LHCN-M2 (cell line): ENCODE data around the gene PEX26. TPM values are rescaled to one million over a fixed set of nuclear protein-coding genes. Genes with fewer than 3 reads are reported as not detected.
"Not testable (repeated sequence)": the region's sequence is repeated elsewhere in the genome, so short reads cannot be mapped to it uniquely, and the experiment has no call there.

Experiments
- DNase-seq: peaks from one replicate; pipeline ENCODE4 v3.0.0-alpha.2; 2012; ENCODE audit warnings: low read depth
- polyA plus RNA-seq: library from polyadenylated mRNA; unstranded; fragments of >200 nt; gene quantifications from one replicate; pipeline ENCODE4 v1.2.1, GENCODE V29; 2012; ENCODE audit warnings: missing spikeins
- total RNA-seq: library from RNA; depleted of rRNA; stranded (reverse); fragments of >200 nt; gene quantifications from 2 replicates; pipeline ENCODE4 v1.2.3, GENCODE V29; 2014; rRNA removed

The PEX26 gene
- 32.7 and 39.8 TPM in 2 replicates for total RNA-seq
- 32.3 TPM for polyA plus RNA-seq

DNA sequence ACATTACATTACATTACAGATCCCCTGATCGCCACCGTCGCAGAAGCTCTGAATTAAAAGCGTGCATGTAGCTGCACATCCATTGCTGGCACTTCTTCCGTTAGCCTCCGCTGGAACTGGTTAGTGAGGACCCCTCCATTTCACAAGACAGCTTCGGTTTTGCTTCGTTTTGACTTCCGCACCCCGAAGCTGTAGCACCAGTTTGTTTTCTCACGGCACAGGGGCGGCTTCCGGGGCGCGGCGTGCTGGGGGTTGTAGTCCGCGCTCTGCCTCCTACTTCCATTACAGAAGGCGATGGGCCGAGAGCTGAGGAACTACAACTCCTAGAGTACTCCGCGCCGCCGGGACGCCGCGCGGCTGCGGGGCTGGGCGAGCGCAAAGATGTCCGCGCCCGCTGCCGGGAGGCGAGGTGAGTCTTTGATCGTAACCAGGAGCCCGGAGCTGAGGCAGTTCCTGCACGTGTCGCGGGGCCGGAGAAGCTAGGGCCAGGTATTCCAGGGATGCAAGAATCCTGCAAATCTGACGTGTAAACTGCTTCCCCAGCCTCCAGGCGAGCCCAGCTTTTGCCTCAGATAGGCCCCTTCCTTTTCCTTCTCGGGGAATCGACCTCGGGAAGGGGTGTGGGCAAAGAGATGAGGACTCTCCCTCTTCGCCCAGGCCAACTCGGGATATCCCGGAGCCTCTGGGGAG, at the start of gene PEX26:
Gene PEX26 (plus strand): TSS at position 352 of the 690 bp plus-strand sequence. CDS start 387 bp downstream, outside the sequence.
- DNase-seq: peak; percentile 94

DNA sequence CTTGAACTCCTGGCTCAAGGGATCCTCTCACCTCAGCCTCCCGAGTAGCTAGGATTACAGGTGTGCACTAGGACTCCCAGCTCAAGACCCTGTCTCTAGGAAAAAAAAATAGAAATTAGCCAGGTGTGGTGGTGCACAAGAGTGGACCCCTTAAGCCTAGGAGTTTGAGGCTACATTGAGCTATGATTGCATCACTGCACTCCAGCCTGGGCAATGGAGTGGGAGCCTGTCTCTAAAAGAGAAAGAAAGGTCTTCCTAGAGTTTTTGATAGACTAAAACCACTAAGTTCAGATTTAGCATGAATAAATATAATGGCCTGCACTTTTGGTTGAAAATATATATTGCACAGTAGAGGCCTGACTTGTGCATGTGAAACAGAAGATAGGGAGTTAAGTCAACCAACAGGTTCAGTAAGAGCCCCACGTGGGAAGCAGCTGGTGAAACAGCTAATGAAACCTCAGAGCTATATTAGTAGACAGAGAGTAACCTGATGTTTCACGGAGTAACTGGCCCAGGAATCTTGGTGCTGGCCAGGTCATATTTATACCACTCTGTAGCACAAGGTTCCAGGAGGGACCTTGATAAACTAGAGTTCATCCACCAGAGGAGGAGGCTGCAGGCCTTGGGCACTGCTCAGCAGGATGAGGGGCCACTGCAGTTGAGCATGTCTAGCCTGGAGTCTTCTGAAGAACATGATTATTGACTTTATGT, 48.8 kb upstream of the PEX26 start:
- DNase-seq: no peak

DNA sequence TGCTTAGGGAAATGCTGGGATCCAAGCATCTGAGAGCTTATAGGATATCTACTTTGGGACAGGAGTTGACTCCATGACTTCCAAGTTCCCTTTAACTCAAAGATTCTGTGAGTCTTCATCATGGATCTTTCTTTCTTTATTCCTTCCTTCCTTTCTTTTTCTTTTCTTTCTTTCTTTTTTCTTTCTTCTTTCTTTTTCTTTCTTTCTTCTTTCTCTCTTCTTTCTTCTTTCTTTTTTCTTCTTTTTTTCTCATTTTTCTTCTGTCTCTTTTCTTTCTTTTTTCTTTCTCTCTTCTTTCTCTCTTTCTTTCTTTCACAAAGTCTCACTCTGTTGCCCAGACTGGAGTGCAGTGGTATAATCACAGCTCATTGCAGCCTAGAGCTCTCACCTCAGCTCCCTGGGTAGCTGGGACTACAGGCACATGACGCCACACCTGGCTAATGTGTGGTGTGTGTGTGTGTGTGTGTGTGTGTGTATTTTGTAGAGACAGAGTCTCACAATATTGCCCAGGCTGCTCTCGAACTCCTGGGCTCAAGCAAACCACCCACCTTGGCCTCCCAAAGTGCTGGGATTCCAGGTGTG, 48.0 kb upstream of the PEX26 start:
- DNase-seq: no peak

DNA sequence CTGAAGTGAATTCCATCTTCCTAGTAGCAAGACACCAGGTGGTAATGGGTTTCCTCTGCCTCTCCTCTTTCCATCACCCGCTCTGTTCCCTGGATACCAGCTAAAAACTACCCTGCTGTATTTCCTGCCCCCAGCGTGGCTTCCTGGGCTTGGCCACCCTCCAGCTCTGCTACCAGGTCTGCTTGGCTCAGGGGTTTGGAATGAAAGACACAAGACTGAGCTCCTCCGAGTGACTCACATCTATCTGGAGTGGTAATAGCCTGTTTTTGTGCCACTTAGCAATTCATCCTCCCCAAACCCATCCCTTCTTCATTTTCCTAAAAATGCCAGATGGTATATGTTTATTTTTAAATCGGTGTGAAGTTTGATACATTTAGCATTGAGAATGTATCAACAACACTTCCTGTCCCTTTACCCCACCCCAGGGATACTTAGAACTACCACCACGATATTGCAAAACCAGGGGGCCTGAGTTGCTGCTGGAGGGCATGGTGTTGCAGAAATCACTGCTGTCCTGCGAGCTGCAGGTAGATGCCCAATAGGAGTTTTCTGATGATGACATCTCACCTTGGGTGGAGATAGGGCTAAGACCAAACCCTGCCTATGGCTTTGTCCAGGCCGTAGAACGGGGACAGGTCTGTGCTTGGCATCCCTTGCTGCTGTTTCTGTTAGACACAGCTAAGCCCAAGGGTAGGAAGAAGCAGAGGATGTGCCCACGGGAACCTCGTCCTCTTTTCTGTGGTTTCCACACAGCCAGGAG, 45.9 kb upstream of the PEX26 start:
- DNase-seq: peak; percentile 96

DNA sequence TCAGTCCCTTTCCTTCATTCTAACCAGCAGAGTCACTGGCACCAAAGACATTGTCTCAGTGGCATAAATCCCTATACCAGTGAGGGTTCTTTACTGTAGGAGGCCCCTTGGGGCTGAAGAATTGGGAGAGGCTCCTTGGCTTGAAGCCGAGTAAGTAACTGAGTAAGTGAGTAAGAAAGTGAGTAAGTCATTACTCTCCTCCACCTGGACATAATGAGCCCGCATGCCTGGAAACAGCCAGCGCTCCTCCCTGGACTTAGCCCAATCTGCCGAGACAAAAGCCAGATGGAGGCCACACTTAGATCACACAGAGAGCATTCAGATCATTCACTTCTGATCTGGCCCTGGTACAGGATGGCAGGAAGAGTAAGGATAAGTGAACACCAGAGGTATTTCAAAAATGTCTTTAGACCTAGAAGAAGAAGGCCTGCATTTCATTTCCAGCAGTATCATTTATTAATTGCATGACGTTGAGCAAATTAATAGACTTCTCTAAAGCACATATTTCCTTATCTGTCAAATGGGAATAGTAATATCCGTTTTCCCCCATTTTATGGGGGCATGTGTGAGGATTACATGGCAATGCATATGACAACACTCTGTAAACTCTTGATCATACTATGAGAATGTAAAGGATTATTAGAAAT, 45.2 kb upstream of the PEX26 start:
- peak; percentile 77 for DNase-seq

DNA sequence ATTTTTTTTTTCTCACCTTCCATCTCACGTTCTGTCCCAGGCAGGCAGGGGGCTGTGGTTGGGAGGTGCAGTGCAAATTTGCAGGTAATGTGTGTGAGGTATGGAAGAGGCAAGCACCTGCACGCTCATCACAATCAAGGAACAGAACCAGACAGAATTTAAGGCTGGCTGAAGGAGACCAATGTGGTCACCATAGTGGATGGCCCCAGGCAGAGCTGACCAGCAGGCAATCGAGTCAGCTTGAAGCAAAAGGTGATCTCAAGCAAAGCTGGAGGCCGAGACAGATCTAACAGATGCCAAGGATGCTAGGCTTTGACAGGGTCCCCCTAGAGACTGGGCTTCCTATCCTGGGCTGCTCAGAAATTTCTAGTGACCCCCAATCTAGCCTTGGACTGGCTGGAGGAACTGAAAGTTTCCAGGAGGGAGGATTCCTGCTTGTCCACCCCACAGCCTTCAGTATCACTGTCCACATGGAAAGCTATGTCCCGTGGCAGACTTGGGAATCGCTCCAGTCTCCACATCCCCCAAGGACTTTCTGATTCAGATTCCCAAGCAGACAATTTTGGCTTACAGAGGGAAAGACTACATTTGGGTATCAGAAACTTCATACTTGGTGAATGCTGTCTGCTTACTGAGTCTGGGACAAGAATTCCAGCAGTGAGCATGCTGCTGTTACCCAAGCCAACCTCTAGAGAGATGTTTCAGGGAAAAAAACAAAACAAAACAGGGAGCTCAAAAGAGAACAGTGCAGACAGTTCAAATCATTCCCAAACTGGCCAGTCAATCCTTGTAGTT, 44.4 kb upstream of the PEX26 start:
- DNase-seq: peak; percentile 53

DNA sequence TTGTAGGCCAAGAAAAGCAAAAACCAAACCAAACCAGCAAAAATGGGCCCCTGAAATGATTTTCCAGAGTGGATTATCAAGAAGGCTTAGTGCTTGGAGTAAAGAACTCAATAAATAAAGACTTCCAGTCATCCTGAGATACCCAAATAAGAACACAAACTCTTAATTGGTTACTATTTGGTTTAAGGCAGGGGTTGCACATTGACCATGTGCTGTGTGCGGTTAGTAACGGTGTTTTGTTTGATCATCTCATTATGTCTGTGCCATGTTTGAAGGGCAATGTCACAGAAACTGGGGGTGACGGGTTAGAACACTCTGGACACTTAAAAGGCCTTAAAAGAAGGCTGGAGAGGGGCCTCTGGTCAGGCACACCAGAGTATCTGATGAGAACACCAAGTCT, 43.7 kb upstream of the PEX26 start:
- no peak for DNase-seq

DNA sequence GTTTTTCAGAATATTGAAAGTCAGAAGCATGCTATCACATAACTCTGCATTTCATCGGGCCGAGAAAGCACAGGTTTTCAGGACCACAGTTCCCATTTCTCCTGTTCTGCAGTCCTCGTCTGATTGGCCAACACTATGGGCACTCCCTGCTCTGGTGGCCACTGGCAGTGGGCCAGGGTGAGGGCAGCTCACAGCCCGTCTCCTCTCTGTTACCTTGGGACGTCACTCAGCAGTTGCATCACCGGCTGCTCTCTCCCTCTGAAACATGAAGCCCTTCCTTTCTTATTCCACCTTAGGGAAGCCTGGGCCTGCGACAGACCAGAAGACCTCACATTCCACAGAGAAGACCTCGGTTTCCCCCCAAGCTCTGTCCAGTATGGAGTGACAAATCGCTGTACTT, 42.0 kb upstream of the PEX26 start:
- peak; percentile 31 for DNase-seq

DNA sequence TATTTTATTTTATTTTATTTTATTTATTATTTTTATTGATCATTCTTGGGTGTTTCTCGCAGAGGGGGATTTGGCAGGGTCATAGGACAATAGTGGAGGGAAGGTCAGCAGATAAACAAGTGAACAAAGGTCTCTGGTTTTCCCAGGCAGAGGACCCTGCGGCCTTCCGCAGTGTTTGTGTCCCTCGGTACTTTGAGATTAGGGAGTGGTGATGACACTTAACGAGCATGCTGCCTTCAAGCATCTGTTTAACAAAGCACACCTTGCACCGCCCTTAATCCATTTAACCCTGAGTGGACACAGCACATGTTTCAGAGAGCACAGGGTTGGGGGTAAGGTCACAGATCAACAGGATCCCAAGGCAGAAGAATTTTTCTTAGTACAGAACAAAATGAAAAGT, 36.9 kb upstream of the PEX26 start:
- not testable (repeated sequence) for DNase-seq

DNA sequence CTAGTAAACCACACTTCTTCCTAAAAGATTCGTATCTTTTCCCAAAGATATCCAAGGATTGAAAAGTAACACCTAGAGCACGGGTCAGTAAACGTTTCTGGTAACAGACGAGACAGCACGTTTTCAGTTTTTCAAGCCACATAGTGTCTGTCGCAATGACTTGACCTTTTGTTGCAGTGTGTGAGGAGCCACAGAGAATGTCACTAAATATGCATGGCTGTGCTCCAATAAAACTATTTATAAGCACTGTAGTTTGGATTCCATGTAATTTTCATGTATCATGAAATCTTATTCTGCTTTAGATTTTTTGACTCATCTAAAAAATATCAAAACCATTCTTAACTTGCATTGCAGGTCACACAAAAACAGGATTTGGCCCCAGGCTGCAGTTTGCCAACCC, 35.1 kb upstream of the PEX26 start:
- DNase-seq: peak; percentile 36

DNA sequence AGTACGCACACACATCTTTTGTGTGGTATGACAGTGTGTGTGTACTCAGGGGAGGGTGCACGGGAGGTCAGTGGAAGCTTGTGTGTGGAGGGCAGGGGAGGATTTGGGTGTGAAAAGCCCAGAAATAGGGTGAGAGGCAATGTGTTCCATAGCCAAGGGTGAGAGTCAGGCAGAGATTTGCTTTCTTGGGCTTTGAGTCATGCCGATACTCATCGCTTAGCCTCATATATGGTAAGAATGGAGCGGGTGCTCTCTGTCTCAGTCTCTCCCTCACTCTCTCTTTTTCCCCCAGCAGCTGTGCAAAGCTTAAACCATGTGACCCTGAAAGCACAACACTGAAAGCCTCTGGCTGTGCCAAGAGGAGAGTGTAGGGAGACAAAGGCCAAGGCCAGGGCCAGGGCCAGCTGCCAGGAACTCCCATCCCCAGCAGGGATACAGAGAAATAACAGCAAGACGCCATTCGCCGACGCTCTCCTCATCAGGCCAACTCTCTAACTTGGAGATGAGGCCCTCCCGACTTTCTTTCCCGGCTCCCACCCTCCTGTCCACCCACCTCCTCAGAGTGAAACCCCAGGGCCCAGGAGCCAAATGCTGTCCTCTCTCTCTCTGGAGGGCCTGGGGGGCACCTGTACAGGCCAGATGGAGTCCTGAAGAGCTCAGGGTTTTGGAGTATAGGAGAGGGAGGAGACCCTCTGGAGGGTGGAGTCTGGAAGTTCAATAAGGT, 33.1 kb upstream of the PEX26 start:
- peak; percentile 86 for DNase-seq

DNA sequence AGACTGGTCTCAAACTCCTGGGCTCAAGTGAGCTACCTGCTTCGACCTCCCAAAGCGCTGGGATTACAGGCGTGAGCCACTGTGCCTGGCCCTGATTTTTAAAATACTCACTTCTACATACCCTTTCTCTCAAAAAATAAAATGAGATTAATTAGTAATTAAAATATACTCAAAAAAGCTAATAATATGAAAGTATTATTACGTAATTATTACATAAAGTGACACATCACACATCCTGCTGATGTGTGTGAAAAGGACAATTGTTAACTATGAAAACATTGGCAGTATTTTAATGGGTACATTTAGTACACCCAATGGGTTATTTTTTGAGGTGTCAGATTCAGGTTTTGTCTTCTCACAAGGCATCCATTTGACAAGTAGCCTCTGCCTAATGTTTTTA, 32.0 kb upstream of the PEX26 start:
- DNase-seq: no peak

DNA sequence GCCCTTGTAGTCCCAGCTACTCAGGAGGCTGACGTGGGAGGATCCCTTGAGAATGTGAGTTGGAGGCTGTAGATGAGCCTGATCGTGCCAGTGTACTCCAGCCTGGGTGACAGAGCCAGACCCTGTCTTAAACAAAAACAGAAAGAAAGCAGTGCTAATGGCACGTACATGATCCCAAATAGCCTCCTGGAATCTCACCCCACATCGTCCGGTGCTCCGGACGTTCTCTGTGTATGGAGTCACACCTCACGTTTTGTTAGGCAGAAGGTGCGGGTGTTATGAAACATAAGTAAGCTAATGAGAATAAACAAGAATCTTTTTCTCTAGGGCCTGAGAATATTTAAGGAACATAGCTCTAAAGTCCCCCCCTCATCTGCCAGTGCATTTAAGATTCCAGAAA, 29.7 kb upstream of the PEX26 start:
- no peak for DNase-seq

DNA sequence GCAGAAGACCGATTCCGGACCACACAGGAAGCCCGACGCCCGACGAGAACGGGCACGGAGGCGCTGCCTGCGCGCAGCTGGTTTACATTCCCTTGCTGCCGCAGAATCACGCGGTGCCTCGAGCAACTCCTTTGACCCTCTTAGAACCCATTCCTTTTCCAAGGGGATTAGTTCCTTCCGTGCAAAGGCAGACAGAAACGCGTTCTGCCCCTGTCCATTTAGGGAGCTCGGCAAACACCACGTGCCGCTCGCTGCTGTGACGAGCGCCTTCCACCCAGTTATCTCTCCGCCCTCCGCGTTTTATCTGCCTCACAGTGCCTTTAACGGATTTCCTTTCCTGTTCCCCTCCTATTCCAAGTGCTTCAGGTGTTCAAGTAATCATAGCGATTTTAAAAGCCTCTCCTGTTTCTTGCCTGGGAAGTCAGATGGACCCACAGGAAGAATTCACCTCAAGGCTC, 29.3 kb upstream of the PEX26 start:
- DNase-seq: no peak

DNA sequence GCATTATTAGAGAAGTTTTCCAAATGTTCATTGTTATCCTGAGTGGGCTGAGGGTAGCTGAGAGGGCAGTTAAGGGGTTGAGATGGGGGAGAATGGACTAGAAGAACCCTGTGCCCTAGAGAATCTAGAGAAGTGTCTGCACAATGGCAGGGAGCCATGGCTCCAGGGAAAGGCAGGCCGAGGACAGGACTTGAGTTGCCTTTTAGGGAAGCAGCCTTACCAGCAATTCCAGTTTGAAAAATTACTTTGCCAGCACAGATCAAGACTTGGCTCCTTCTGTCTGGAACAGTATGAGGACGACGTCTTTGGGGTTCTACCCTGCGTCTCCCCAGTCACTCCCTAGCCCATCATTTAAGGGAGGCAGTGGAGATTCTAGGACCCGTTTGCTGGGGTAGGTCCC, 27.7 kb upstream of the PEX26 start:
- no peak for DNase-seq

DNA sequence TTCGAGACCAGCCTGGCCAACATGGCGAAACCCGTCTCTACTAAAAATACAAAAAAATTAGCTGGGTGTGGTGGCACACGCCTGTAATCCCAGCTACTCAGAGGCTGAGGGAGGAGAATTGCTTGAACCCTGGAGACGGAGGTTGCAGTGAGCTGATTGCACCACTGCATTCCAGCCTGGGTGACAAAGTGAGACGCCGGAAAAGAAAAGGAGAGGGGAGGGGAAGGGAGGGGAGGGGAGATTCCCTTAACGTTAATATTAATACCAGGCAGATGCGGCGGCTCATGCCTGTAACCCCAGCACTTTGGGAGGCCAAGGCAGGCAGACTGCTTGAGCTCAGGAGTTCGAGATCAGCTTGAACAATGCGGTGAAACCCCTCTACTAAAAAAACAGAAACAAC, 26.7 kb upstream of the PEX26 start:
- not testable (repeated sequence) for DNase-seq

DNA sequence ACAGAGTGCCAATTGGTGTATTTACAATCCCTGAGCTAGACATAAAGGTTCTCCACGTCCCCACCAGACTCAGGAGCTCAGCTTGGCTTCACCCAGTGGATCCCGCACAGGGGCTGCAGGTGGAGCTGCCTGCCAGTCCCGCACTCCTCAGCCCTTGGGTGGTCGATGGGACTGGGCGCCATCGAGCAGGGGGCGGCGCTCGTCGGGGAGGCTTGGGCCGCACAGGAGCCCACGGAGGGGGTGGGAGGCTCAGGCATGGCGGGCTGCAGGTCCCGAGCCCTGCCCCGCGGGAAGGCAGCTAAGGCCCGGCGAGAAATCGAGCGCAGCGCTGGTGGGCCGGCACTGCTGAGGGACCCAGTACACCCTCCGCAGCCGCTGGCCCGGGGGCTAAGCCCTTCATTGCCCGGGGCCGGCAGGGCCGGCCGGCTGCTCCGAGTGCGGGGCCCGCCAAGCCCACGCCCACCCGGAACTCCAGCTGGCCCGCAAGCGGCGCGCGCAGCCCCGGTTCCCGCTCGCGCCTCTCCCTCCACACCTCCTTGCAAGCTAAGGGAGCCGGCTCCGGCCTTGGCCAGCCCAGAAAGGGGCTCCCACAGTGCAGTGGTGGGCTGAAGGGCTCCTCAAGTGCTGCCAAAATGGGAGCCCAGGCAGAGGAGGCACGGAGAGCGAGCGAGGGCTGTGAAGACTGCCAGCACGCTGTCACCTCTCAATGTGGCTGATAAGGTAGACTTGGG, 24.4 kb upstream of the PEX26 start:
- DNase-seq: not testable (repeated sequence)

DNA sequence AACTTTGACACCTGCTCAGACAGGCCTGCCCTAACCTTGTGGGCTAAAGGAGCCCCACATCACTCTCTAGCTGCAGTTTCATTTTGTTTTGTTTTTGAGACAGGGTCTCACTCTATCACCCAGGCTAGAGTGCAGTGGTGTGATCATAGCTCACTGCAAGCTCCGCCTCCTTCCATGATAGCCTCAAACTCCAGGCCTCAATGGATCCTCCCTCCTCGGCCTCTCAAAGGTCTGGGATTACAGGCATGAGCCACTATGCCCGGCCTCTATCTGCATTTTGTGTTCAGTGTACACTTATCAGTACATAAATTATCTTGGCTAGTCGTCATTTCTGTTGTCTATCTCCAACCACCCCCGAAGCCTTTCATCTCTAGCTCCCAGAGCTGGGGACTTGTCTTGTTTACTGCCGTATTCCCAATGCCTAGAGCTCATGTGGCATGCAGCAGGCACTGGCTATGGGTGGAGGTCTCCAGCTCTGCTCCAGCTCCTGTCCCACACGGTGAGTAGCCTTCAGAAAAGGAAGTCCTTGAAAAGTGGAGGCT, 22.1 kb upstream of the PEX26 start:
- DNase-seq: no peak

DNA sequence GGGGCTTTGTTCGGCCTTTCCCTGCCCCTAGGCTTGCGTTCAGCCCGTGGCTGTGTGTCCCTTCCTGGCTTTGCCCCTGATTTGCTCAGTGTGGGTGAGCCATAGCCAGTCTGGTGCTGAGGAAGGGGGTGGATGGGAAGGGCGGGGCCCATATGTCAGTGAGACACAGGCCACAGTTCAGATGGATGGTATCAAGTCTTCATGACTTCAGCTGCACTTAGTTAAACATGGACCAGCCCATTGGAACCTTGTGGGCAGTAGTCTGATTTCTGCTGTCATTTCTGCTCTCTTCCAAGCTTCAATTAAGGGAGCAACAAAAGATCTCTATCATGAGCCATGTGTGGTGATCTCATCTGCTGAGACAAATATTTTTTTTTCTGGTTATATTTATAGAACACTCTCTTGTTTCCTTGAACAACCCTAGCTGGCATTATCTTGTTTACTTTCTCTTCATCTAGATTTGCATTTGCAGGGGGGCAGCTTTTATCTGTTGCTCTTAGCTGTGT, 21.6 kb upstream of the PEX26 start:
- DNase-seq: peak; percentile 52
